Cardiac atrium fibroblast (primary cell): Measurements from ENCODE around the gene BATF. TPM values are rescaled to one million over a fixed set of nuclear protein-coding genes. Genes with fewer than 3 reads are reported as not detected.

Experiments used
- total RNA-seq: library from RNA; depleted of rRNA; stranded (reverse); fragments of >200 nt; gene quantifications from 2 replicates; pipeline ENCODE4 v1.2.3, GENCODE V29; 2015

BATF gene
- total RNA-seq = not detected in 2 replicates

DNA sequence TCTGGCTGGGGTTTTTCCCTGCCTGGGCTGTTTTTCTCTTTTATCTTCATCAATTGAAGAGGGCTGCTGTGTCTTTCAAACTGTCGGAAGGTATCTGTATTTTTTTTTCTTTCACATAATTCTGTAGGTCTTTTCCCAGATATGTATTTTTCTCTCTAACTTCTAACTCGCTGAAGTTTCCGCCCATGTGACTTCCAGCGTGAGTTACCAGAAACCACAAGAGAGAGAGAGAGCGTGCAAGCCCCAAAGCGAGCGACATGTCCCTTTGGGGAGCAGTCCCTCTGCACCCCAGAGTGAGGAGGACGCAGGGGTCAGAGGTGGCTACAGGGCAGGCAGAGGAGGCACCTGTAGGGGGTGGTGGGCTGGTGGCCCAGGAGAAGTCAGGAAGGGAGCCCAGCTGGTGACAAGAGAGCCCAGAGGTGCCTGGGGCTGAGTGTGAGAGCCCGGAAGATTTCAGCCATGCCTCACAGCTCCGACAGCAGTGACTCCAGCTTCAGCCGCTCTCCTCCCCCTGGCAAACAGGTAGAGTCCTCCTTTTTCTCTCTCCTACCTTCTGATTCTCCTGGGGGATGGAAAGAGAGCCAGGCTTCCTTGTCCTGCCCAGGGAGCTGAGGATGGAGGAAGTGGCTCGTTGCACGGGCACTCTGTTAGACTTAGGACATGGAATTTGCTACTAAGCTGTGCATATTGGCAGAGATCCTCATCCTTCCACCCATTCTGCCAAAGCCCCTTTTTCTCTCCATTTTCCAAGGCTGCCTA is at the start of gene BATF:
Gene BATF (plus strand): TSS at position 246 of the 759 bp plus-strand sequence. CDS start 214 bp downstream, at position 460.

DNA sequence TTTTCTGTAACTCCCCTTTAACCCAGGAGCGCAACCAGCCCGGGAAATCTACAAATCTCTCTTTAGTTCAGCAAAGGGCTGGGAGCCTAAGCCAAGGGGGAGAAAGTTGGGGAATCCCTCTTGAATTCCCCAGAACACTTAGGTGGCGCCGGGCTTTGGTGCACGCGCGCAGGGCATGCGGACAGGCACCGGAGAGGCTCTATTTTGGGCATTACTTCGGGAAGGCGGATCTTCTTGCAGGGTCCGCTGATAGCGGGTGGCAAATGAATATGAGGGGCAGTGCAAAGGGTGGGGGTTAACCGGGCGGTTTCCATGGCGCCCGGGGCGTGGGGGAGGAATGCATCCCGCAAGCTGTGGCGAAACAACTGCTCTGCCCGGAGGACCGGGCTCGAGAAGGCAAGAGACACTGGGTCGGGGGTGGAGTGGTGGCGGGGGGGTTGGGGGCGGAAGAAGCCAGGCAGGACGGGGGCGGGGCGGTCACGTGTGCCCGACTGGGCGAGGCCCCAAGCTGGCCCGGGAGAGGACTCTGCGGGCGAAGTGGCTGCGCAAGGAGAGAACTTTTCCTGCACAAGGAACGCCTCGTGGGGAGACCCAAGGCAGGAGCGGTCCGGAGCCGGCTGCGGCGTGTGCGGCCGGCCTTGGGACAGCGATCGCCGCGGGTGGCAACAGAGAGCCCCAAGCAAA is 56.0 kb downstream of the BATF start, which contains the start of gene FLVCR2:
Gene FLVCR2 (plus strand): TSS at position 519 of the 684 bp plus-strand sequence. CDS start 353 bp downstream, outside the sequence.

Other genes with a start within 250 kb of the BATF start
- gene FOS, start 243.6 kb upstream of the BATF start, total RNA-seq = 218 and 611 TPM in 2 replicates
- 95.1 and 122 TPM in 2 replicates for gene JDP2, start 94.4 kb upstream of the BATF start, total RNA-seq
- 3.8 and 5.0 TPM in 2 replicates for gene FLVCR2, start 56.2 kb downstream of the BATF start, total RNA-seq
- gene ERG28, start 138.4 kb downstream of the BATF start, total RNA-seq = 8.8 and 13.9 TPM in 2 replicates
- gene TTLL5, start 138.8 kb downstream of the BATF start, total RNA-seq = 5.2 and 37.9 TPM in 2 replicates